Activated naive CD8-positive, alpha-beta T cell treated with anti-CD3 and anti-CD28 coated beads, Interleukin-2, amount 50 U/mL, for 16 hours (primary cell): ENCODE measurements around the gene TESMIN.

Source experiments
- DNase-seq: peaks from one replicate; pipeline ENCODE4 v3.0.0-alpha.2; 2020; ENCODE audit warnings: low read depth, low spot score

The TESMIN gene

DNA sequence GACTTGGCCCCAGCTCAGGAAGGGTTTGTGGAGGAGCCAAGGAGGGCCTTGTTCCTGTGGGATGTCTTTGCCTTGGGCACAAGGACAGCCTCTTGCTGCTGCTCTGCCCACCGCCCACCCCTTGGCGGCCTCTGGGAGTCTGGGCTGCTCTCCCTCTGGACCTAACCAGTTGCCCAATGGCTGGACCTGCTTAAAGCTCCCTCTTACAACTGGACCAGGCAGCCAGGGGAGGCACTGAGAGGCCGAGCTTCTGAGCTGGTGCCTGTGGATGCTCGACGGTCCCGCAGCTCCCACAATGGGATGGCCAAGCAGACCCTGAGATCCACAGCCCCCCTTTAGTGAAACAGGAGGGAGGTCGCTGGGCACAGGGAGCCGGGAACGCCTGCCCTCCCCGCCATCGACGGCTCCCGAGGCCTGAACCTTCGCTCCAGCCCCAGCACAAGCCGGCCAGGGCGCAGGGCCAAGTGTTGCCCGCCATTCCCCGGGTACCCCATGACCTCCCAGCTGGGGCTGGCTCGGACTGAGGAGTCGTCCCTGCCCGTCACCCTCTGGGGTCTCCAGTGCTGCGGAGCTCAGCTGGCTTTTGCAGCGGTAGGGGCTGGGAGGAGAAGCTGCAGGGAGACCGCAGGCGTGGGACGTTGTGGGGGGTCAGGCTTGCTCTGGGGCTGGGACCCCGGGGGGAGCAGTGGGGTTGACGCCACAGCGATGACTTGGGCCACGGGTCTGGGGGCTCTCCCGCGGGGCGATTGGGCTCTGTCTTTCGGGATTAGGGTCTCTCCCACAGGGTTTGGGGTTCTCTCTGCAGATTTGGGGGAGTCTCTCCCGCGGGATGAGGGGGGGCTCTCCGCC is 67.6 kb downstream of the TESMIN start:
- DNase-seq, result no peak

DNA sequence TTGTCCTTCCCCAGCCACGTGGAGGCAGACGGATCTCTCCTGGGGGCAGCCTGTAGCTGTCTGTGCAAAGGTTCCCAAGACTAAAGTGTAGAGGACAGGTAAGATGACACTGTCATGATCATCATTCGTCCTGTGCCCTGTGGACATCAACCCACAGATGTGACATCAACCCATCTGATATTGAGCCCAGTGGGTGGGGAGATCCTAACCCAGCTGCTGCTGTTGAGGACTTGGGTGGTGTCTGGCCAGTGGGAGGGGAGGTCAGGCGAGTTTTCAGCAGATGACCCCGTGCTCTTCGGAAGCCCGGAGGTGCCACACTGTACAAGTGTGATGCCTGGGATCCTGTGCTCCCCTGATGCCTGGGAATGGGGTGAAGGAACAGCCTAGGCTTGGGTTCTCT is 68.2 kb downstream of the TESMIN start:
- no peak for DNase-seq

DNA sequence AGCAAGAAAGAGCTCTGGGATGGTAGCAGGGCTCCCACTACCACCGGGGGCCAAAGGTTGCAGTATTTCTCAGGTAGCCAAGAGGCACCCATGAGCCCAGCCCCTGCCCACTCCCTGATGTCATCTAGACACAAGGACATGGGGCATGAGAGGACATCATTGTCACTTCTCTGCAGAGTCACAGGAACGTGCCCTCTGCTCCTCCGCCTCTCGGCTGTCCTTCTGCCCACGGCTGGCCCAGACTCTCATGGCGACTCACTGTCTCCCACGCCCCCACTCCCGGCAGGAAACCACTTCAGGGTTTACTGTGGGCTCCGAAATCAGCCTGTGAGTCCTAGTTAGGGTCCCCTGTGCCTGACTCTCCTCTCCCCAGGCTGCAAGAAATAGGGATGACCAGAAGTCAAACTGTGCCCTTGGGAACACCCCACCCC is 68.8 kb downstream of the TESMIN start:
- no peak for DNase-seq

DNA sequence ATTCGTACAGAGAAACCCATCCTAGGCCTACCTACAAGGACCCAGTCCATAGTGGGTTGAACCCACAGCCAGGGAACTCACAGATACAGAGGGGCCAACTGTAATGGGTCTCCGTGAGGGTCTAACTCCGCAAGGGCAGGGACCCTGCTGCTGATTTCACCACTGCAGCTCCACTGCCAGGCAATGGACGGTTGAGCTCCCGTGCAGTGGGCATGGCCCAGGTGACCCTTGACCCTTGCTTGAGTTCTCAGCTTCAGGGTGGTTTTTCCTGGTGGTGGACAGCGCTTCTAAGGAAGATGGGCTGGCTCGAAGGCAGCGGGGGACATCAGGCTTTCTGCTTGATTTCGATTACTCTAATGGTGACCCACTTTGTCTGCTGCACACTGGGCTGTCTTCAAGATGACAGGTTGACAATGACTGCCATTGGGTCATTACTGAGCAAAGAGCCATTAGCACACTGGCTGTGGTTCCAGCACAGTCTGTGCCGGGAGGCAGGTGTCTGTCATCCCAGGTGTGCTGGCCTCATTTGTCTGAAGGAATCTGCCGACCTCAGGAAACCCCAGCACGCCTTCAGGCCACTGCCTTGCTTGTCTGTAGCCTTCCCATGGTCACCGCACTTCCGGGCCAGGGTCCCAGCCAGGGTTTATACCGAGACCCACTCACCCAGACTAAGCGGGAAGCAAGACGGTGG is 70.6 kb downstream of the TESMIN start:
- DNase-seq, result no peak

DNA sequence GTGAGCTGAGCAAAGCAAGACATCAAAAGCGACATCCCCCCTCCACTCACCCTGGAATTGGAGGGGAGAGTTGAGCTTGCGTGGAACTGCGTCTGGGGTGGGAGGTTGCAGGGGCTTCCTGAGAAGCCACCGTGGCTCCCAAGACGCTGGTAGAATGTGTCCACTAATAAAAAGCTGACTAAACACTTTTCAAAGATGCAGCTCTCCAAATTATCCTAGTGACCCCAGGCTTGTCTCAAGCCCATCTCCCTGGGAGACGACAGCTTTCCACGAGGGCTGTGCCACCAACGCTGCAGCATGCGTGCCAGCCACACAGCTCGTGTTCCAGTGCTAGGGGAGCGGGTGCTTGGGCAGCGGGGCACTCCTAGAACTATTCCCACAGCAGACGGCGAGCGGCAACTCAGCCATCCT is 73.3 kb downstream of the TESMIN start:
- DNase-seq, result no peak

DNA sequence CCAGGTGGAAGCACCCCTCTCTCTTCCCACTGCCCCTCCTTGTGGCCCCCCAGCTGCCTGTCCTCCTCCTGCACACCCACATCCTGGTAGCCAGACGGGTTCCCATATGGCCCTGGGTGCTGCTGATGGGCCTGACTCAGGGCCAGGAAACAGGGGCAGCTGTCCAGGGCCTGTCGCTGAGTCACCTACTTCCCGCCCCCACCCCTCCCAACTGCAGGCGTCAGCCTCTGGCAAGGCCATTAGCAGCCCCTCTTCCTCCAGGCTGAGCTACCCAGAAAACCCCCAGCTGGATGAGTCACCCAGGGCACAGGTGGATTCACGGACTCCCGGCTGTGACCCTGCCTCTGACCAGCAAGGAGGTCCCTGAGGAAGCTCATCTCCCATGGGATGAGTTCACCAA is 73.9 kb downstream of the TESMIN start:
- no peak for DNase-seq

DNA sequence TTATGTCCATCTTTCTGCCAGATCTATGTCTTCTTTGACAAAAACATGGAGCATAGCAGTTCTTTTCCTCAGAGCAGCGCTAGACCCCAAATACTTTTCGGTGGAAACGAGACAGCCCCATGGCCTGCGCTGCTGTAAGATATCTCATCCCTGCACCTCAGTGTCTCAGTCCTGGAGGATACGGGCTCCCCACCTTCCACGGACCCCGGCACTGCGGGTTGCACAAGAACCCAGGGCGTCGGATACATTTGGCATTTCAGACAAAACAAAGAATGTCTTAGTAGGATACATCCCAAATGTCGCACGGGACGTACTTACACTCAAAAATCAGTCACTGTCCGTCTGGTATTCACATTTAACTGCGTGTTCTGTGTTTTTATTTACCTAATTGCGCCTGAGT is 76.9 kb downstream of the TESMIN start:
- DNase-seq, result no peak

DNA sequence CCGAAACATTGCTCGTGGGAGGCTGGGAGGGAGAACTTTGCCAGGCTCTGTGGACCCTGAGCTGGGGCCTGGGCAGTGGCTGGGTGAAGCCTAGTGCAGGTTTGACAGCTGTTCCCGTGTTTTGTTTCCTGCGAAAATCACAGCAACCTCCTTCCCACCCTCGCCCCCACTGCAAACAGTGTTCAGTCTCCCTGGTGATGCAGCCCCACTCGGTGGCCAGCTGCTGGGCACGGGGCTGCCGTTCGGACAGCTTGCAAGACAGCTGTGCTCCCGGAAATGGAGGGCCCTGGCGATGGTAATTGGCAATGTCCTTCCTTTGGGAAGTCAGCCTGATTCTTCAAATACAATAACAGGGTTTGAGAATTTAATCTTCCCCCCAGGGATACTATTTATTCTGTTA is 77.3 kb downstream of the TESMIN start:
- DNase-seq, result no peak

DNA sequence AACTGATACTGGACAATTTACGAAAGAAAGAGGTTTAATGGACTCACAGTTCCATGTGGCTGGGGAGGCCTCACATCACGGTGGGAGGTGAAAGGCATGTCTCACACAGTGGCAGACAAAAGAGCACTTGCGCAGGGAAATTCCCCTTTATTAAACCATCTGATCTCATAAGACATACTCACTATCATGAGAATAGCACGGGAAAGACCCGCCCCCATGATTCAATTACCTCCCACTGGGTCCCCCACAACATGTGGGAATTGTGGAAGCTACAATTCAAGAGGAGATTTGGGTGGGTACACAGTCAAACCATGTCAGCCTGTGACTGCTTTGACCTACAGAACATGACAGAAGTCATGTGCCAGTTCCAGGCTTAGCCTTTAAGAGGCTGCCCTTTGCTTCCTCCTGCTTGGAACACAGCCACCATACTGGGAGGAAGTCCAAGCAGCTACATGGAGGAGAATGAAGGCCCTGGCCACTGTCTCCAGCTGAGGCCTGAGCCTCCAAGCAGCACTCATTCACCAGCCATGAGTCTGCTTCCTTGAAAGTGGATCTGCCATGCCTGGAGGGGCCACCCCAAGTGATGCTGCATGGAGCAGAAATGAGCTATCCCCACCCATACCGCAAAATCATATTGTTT is 77.9 kb downstream of the TESMIN start:
- DNase-seq, result no peak

DNA sequence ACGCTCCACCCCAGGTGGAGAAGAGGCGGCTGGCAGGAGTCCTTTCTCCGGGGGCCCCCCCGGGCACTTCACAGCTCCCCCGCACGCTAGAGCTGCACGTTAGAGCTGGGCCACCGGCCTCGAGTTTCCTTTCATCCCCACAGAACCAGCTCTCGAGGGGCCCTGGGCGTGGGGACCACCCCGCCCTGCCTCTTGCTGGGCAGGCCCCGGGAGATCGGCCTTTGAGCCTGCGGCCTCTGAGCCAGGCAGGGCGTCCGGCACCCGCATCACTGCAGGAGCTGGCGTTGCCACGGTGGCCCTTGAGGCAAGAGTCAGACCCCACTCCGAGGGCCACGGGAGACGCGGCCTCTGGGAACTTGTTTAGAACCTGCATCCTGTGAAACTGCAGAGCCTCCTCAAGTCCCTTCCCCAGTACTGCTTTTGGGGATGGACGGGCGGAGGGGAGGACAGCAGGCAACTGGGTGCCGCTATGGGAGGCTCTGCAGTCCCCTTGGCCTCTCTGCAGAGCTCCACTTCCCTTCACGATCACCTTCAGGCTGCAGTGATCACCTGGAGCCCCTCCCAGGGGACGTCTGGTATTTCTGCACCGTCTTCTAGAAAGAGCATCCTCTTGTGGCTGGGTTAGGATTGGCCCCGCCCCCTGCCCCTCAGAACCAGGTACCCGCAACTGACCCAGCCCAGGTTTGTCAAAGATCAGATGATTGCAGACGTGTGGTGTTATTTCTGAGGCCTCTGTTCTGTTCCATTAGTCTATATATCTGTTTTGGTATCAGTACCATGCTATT is 80.9 kb downstream of the TESMIN start:
- no peak for DNase-seq

DNA sequence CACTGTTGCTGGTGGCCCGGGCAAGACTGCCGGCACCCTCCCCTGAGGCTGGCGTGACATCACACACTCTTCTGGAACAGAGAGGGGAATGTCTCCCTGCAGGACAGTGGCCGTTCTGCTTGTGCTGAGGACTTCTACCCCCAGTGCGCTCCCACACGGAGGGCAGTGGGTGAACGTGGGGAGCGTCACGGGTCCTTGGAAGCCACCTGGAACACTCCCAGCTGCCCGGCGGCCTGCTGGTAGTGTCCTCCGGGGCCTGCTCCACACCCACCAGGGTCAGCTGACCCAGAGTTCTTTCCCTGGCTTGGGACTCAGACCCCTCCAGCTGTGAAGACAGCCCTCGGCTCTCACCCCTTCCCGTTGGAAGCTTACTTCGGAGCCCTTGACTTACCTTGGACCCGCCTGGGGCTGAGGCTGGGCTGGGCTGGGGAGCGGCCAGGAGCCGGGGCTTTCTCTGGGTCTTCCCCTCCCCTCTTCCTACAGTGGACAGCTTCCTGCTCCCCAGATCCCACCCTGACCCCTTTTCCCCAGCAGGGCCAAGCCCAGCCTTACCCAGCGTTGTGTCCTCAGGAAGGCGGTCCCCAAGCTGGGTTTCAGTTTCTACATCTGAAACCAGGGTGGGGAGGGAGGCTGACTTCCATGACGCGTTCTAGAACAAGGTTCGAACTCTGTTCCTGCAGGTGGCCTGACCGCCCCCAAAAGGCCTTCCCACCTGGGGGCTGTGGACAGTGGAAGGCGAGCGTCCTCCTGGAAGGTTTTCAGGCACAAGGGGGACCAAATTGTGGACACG is 81.8 kb downstream of the TESMIN start:
- no peak for DNase-seq

DNA sequence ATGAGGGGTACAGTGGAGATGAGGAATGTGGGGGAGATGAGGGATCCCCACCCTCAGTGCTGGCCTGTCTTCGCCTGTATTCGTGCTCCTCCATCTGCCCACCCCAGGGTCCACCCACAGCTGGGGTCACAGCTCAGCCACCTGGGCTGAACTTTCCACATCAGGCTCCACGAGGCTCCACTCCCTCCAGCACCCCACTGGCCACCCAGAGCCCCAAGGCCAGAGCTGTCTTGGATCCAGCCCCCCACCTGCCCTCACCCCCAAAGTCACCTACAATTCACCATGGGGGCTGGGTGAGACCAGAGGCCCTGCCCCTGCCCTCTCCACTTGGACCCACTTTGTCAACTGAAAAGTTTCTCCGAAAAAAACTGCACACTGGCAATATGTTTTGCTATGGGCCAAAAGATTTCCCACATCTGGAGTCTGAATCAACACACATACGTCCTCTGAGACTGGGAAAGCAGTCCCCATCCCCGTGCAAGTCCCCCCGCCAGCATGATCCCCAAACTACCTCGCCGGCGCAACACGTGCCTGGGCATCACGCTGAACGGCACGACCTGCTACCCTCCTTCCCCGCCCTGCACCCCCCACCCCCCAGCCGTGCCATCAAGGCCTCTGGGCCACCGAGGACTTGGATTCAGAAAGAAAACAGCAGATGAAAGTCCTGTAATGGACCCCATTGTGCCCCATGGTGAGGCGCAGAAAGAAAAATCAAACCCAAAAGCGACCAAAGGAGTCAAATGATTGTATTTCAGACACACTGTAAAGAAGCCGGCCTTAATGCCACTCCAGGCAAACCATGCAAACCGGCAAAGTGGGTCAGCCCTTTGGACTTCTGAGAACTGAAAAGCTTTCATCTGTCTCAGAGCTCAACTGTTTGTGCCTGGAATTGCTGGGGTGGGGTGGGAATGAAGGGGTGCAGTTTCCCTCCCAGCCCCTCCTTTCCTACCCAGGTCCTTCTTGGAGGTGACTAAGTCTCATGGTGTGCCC is 83.5 kb downstream of the TESMIN start:
- no peak for DNase-seq

DNA sequence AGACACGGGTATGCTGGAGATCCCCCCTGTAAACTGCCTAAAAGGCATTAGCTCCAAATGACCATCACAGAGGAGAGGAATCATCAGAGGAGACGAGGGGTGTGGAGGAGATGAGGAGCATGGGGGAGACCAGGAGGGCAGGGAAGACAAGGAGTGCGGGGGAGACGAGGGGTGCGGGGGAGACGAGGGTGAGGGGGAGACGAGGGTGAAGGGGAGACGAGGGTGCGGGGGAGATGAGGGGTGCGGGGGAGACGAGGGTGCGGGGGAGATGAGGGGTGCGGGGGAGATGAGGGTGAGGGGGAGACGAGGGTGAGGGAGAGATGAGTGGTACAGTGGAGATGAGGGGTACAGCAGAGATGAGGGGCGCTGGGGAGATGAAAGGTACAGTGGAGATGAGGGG is 84.5 kb downstream of the TESMIN start:
- no peak for DNase-seq

DNA sequence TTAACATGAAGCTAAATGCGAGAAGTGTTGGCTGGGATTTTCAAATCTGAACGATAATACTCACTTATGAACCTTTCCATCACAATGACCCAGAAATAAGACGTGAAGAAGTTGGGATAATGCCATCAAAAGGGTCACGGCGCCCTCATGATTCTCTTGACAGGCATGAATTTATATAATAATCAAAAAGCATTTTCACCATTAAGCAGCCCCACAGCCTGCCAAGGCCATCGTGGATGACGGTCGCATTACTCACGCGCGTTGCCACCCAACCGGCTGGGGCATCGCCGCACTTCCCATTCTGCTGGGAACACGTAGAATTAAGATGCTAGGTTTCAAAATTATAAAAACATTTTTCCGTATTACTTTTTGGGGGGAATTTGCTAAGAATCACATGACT is 85.9 kb downstream of the TESMIN start:
- no peak for DNase-seq

DNA sequence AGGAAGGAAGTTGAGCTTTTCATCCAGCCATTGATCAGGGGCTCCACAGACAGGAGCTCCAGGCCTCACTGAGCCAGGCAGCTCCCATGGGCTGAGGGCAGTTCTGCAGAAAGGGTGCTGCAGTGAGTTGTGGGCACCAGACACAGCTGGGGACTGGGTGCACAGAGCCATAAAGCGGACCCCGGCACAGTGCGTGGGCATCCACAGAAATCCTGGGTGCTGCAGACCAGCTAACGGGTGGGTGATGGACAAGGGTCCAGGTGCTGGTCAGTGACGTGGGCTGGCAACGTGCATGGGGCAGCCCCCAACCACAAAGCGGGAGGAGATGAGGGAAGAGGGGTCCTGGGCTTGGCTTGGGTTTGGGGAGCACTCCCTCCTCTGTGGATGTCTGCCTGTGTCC is 86.4 kb downstream of the TESMIN start:
- no peak for DNase-seq

DNA sequence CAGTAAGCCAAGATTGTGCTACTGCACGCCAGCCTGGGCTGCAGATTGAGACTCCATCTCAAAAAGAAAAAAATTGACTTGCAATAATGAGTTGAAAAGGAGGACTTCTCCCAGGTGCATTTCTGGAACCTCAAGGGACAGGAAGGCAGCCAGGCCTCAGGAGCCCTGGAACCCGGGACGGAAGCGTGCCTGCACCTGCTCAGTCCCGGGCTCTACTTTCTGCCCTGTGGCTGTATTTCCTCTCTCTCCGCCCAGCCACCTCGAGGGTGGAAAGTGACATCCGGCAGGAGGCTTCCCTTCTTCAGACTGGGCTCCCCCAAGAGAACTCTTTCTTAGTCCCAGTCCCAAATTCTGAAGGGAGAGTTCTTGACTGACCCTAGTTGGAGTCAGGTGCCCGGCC is 87.2 kb downstream of the TESMIN start:
- no peak for DNase-seq

DNA sequence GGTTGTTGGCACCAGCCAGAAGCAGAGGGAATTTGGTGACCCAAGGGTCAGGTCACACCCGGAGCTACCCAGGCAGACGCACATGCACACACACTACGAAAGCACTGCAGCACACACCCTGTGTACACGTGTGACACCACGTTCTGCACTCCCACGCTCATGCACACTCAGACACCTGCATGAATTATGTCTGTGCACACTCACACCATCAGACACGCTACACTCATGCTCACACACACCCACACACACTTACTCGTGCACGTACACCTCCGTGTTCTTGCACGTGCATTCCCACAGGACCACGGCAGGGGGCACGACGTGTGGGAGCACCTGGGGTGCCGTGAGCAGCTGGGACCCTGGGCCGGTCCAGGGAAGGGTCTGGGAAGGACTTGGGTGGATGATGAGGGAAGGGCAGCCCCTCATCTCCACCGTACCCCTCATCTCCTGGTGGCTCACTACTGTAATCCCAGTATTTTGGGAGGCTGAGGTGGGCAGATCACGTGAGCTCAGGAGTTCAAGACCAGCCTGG is 87.8 kb downstream of the TESMIN start:
- no peak for DNase-seq

DNA sequence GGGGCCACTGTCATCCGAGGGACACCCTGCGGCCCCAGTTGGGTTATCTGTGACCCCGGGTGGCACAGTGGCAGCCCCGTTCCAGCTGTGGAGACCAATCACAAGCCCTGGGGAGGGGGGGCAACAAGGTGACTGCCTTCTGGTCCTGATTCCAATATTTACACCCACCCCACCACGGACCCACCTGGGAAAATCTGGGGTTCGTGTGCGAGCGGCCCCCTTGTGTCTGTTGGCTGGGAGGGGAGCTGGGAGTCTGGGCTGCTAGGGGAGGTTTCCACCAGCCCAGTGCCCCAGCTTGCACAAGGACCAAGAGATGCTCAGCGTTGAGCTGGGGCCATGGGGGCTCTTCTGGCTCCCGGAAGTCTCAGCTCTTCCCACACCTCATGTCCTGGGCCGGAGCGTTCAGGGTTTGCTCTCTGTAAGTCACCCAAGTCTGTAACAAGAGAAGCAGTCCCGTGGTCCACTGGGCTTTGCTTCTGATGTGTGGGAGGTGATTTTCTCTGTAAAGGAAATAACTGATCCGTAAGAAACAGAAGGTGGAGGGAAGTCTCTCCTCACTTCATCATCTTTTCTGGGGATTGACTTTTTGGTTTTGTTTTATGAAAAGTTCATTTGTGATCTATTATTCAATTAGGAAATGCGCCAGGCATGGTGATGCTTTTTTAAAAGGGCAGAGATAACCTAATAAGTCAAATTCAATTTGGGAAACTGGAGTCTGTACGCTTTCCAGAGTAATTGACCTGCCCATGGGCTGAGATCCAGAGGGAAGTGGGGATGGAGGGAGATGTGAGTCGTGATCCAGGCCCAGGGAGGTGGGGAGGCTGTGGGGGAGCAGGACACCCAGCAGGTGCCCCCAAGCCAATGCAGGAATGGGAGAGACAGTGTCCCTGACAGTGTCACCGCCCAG is 89.4 kb downstream of the TESMIN start:
- no peak for DNase-seq

DNA sequence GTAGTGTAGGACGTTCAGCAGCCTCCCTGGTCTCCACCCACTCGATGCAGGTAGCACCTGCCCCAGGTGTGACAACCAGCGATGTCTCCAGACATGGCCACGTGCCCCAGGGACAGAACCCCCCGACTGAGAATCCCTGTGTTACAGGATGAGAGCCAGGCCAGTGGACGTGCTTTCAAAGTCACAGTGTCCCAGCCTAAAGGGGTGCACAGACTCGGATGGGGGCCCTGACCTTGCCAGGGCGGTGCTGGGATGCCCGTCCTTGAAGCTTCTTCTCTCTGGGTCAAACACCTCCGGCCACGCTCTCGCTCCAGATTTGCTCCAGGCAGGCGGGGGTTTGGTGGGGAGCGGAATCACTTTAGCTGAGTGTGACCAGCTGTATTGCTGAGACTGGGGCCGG is 90.3 kb downstream of the TESMIN start:
- DNase-seq, result no peak
